Trophoblast cell (in vitro differentiated cells and primary cell): ENCODE results near the gene RNU6-9.

Experiments
- DNase-seq, 2 donors: peaks; one replicate each; pipeline ENCODE4 v3.0.0-alpha.2; 2016
- H2AFZ ChIP-seq: 2 replicates; pipeline ENCODE4 v1.6.1; 2013; ENCODE audit warnings: low read length, moderate library complexity, mild to moderate bottlenecking; ENCODE audit not compliant: insufficient read depth, poor library complexity
- H2AK5ac ChIP-seq: 2 replicates; pipeline ENCODE4 v1.6.1; 2013; ENCODE audit warnings: mild to moderate bottlenecking, low read length
- H2BK120ac ChIP-seq: 2 replicates; pipeline ENCODE4 v1.6.1; 2013; ENCODE audit warnings: low read length, mild to moderate bottlenecking, moderate library complexity; ENCODE audit not compliant: insufficient read depth, poor library complexity
- H2BK12ac ChIP-seq: 2 replicates; pipeline ENCODE4 v1.6.1; 2013; ENCODE audit warnings: mild to moderate bottlenecking, low read length, moderate library complexity
- H2BK5ac ChIP-seq: 2 replicates; pipeline ENCODE4 v1.6.1; 2013; ENCODE audit warnings: low read length, low read depth, moderate library complexity, mild to moderate bottlenecking; ENCODE audit not compliant: poor library complexity
- H3K14ac ChIP-seq: 2 replicates; pipeline ENCODE4 v1.6.1; 2013; ENCODE audit warnings: mild to moderate bottlenecking, low read length
- H3K18ac ChIP-seq: 2 replicates; pipeline ENCODE4 v1.6.1; 2013; ENCODE audit warnings: mild to moderate bottlenecking, low read length
- H3K23ac ChIP-seq: 2 replicates; pipeline ENCODE4 v1.6.1; 2013; ENCODE audit warnings: low read length
- H3K27ac ChIP-seq: 2 replicates; pipeline ENCODE4 v1.5.1; 2013; ENCODE audit warnings: low read depth, mild to moderate bottlenecking, inconsistent platforms, low read length, moderate library complexity
- H3K27me3 ChIP-seq: 2 replicates; pipeline ENCODE4 v1.6.1; 2013; ENCODE audit warnings: inconsistent platforms, mild to moderate bottlenecking, low read length, moderate library complexity; ENCODE audit not compliant: insufficient read depth
- H3K36me3 ChIP-seq, 2 experiments: 1 replicate in 1 of 2; 2 replicates in 1 of 2; pipeline ENCODE4 v1.6.1; 2013; ENCODE audit warnings: low read length in 2 of 2, mild to moderate bottlenecking in 2 of 2, moderate library complexity in 1 of 2; ENCODE audit not compliant: insufficient read depth in 2 of 2, control insufficient read depth in 1 of 2
- H3K4ac ChIP-seq: 2 replicates; pipeline ENCODE4 v1.6.1; 2013; ENCODE audit warnings: low read depth, mild to moderate bottlenecking, low read length, moderate library complexity
- H3K4me1 ChIP-seq, 2 experiments: 1 replicate in 1 of 2; 2 replicates in 1 of 2; pipeline ENCODE4 v1.6.1; 2013; ENCODE audit warnings: low read length in 2 of 2, mild to moderate bottlenecking in 2 of 2, moderate library complexity in 1 of 2; ENCODE audit not compliant: insufficient read depth in 2 of 2, control insufficient read depth in 1 of 2
- H3K4me2 ChIP-seq: 2 replicates; pipeline ENCODE4 v1.6.1; 2013; ENCODE audit warnings: inconsistent platforms, mild to moderate bottlenecking, low read length, moderate library complexity
- H3K4me3 ChIP-seq: 2 replicates; pipeline ENCODE4 v1.5.1; 2013; ENCODE audit warnings: mild to moderate bottlenecking, low read depth, low read length, inconsistent platforms
- H3K79me1 ChIP-seq: one replicate; pipeline ENCODE4 v1.6.1; 2013; ENCODE audit warnings: low read length
- H3K79me2 ChIP-seq: 2 replicates; pipeline ENCODE4 v1.6.1; 2013; ENCODE audit warnings: low read length, mild to moderate bottlenecking; ENCODE audit not compliant: control insufficient read depth, insufficient read depth, poor library complexity
- H3K9ac ChIP-seq: 2 replicates; pipeline ENCODE4 v1.6.1; 2013; ENCODE audit warnings: mild to moderate bottlenecking, low read length
- H3K9me3 ChIP-seq: 2 replicates; pipeline ENCODE4 v1.6.1; 2013; ENCODE audit warnings: low read depth, mild to moderate bottlenecking, control low read depth, inconsistent platforms, low read length; ENCODE audit not compliant: insufficient read depth
- H4K12ac ChIP-seq: 2 replicates; pipeline ENCODE4 v1.6.1; 2013; ENCODE audit warnings: low read depth, mild to moderate bottlenecking, low read length, moderate library complexity
- H4K8ac ChIP-seq: 2 replicates; pipeline ENCODE4 v1.6.1; 2013; ENCODE audit warnings: low read depth, mild to moderate bottlenecking, low read length, moderate library complexity
- H4K91ac ChIP-seq: one replicate; pipeline ENCODE4 v1.6.1; 2013; ENCODE audit warnings: low read depth, mild to moderate bottlenecking, low read length, moderate library complexity
- WGBS: extraction: QIAGEN DNeasy Blood & Tissue Kit; methylation state at CpG from one replicate; pipeline ENCODE4 v1.1.7; 2013; ENCODE audit warnings: missing lambda C conversion rate; ENCODE audit not compliant: insufficient read length, insufficient coverage; ENCODE audit errors: extremely low coverage; 5-methylcytosine and 5-hydroxymethylcytosine counted together

Gene RNU6-9

DNA sequence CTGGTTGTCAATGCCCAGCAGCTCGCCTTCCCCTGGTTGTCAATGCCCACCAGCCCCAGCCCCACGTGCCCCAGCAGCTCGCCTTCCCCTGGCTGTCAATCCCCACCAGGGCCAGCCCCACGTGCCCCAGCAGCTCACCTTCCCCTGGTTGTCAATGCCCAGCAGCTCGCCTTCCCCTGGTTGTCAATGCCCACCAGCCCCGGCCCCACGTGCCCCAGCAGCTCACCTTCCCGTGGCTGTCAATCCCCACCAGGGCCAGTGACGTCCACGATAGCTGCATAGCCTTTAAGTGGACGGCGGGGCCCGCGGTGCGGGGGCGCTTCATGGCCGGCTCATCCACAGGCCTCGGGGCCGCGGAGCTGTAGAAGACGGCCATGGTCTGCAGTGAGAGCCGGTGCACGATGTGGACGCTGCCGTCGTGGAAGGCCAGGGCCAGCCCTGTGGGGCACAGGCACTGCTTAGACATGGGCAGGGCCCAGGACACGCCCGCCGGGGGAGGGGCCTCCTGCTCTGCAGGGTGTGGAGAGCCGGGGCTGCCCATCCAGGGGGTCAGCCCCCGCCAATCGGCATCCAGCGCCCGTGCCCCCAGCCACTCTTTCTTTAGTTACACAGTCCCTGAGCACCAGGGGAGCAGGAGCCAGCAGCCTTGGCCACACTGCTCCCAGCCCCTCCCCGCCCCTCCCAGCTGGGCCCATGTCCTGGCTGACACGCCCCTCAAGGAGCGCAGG, 13.4 kb upstream of the RNU6-9 start:
- no peak overlapping the region for H4K91ac ChIP-seq
- no peak overlapping the region for H3K18ac ChIP-seq
- H3K9ac ChIP-seq: no peak overlapping the region
- peaks cover 8% of the 10 kb centered on the region for H3K79me1 ChIP-seq
- H3K4me3 ChIP-seq: no peak overlapping the region
- H2BK5ac ChIP-seq: no peak overlapping the region
- H3K4me1 ChIP-seq: peaks cover 17 to 18% of the 10 kb centered on the region in 2 experiments
- no peak overlapping the region for H4K12ac ChIP-seq
- no peaks in the 10 kb centered on the region for H3K27me3 ChIP-seq
- no peak overlapping the region for H3K4ac ChIP-seq
- H4K8ac ChIP-seq: no peak overlapping the region
- no peak overlapping the region for H2BK12ac ChIP-seq
- H3K79me2 ChIP-seq: peaks cover 2% of the 10 kb centered on the region
- H3K4me2 ChIP-seq: no peak overlapping the region
- H3K23ac ChIP-seq: no peak overlapping the region
- no peak overlapping the region for H3K14ac ChIP-seq
- H2BK120ac ChIP-seq: no peak overlapping the region
- no peak overlapping the region for H2AK5ac ChIP-seq
- DNase-seq: no peak
- H3K9me3 ChIP-seq: peaks cover 9% of the 10 kb centered on the region
- H3K27ac ChIP-seq: no peak overlapping the region
- H3K36me3 ChIP-seq: peaks cover 61 to 70% of the 10 kb centered on the region in 2 experiments
- H2AFZ ChIP-seq: no peak overlapping the region
- no CpG with 5 or more reads among the region's 37 CpGs for WGBS

DNA sequence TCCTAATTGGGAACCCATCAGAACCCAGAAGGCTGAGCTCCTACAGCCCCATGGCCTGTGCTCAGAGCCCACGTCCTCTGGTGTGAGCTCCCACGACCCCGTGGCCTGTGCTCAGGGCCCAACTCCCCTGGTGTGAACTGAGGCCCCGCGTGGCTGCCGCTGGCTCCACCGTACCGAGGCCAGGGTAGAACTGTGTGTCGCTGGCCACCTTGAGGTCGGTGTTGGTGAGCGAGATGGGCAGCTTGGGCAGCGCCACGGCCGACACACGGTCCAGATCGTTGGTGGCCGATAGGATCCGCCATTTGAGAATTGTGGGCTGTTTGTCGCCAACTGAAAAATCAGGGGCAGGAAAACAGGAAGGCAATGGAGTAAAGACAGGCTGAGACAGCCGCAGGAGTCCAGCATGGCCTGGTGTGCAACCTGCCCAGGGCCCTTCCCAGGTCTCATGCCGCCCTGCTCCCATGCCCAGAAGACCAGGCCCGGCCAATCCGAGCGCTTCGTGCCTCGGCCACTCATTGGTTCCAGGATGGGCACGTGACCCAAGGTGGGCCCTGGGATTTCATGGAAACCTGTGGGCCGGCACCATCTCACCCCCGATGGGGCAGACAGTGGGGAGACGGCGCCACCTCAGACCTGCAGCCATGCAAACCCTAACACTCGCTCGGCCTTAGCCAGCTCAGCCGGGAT, 11.8 kb upstream of the RNU6-9 start:
- H2BK12ac ChIP-seq: no peak overlapping the region
- H3K27me3 ChIP-seq: no peaks in the 10 kb centered on the region
- H4K91ac ChIP-seq: no peak overlapping the region
- DNase-seq: no peak
- peaks cover 21 to 27% of the 10 kb centered on the region in 2 experiments for H3K4me1 ChIP-seq
- H2AK5ac ChIP-seq: no peak overlapping the region
- H3K9ac ChIP-seq: no peak overlapping the region
- H2AFZ ChIP-seq: no peak overlapping the region
- no peak overlapping the region for H2BK5ac ChIP-seq
- H4K12ac ChIP-seq: no peak overlapping the region
- no peak overlapping the region for H3K4me2 ChIP-seq
- no peak overlapping the region for H3K4me3 ChIP-seq
- H3K18ac ChIP-seq: no peak overlapping the region
- peaks cover 8% of the 10 kb centered on the region for H3K79me1 ChIP-seq
- no peak overlapping the region for H3K14ac ChIP-seq
- H3K9me3 ChIP-seq: peaks cover 15% of the 10 kb centered on the region
- H3K36me3 ChIP-seq: peaks cover 62 to 71% of the 10 kb centered on the region in 2 experiments
- no peak overlapping the region for H3K4ac ChIP-seq
- peaks cover 2% of the 10 kb centered on the region for H3K79me2 ChIP-seq
- no peak overlapping the region for H2BK120ac ChIP-seq
- H3K27ac ChIP-seq: no peak overlapping the region
- H3K23ac ChIP-seq: no peak overlapping the region
- no CpG with 5 or more reads among the region's 34 CpGs for WGBS
- no peak overlapping the region for H4K8ac ChIP-seq

DNA sequence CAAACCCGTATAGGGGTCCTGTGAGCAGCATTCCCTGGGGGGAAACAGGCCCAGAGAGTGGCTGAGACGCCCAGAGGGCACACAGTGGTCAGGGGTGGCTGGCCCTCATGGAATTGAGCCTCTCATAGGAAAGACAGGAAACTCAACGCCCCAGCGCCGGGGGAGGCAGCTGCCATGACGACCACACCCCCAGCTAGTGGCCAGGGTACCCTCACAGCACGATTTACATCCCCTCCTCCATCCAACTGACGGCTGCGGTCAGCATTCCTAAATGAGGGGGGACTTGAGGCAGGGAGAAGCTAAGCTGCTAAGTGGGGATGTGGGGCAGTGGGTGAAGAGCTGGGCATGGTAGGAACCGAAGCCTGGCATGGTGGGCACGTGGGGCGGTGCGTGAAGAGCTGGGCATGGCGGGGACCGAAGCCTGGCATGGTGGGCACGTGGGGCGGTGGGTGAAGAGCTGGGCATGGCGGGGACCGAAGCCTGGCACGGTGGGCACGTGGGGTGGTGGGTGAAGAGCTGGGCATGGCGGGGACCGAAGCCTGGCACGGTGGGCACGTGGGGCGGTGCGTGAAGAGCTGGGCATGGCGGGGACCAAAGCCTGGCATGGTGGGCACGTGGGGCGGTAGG, 10.3 kb upstream of the RNU6-9 start:
- H3K36me3 ChIP-seq: peaks cover 54 to 62% of the 10 kb centered on the region in 2 experiments
- H3K4ac ChIP-seq: no peak overlapping the region
- no peak overlapping the region for H3K4me3 ChIP-seq
- H3K4me1 ChIP-seq: peaks cover 21 to 27% of the 10 kb centered on the region in 2 experiments
- H3K18ac ChIP-seq: no peak overlapping the region
- peaks cover 8% of the 10 kb centered on the region for H3K79me1 ChIP-seq
- no peak overlapping the region for H4K91ac ChIP-seq
- H3K4me2 ChIP-seq: no peak overlapping the region
- no peak overlapping the region for H4K8ac ChIP-seq
- no peak overlapping the region for H2BK120ac ChIP-seq
- H3K79me2 ChIP-seq: peaks cover 2% of the 10 kb centered on the region
- H3K27ac ChIP-seq: no peak overlapping the region
- no peak overlapping the region for H3K14ac ChIP-seq
- DNase-seq: peak; percentile 99
- H3K27me3 ChIP-seq: no peaks in the 10 kb centered on the region
- H3K9ac ChIP-seq: no peak overlapping the region
- H2AFZ ChIP-seq: no peak overlapping the region
- no peak overlapping the region for H2BK5ac ChIP-seq
- H4K12ac ChIP-seq: no peak overlapping the region
- peaks cover 15% of the 10 kb centered on the region for H3K9me3 ChIP-seq
- H2AK5ac ChIP-seq: no peak overlapping the region
- no peak overlapping the region for H2BK12ac ChIP-seq
- no peak overlapping the region for H3K23ac ChIP-seq
- WGBS: no CpG with 5 or more reads among the region's 30 CpGs

DNA sequence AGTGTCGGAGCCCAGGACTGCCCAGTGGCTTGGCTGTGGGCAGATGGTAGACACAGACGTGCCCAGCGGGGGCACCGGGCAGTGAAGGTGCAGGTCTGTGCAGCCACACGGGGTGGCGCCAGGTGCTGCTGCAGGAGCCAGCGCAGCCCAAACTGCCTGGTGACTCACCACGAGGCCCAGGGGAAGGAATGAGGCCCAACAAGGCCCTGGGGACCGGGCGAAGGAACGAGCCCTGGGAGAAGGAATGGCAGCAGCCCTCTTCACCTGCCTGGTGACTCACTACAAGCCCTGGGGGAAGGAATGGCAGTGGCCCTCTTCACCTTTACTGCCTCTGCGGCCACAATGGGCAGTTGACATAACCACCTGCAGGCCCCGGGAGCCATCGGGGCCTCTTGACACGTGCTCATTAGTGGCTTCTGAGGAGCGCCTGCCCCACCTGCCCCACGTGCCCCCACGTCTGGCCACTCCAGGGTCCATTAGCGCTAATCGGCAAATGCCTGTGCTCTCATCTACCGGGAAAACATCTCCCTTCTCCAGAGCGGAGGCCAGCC, 9.5 kb upstream of the RNU6-9 start:
- DNase-seq: peak; percentile 100
- Histone ChIP-seq H3K9ac (no peak overlapping the region), H4K91ac (no peak overlapping the region), H3K4me3 (no peak overlapping the region), H2BK120ac (no peak overlapping the region), H3K27ac (peak overlapping the region; percentile 1), H4K8ac (peak overlapping the region; percentile 19), H2BK12ac (peak overlapping the region; percentile 19), H3K79me1 (peaks cover 8% of the 10 kb centered on the region), H3K9me3 (peaks cover 15% of the 10 kb centered on the region), H3K18ac (no peak overlapping the region), H3K14ac (no peak overlapping the region), H3K23ac (no peak overlapping the region), H3K79me2 (peaks cover 2% of the 10 kb centered on the region), H2AFZ (no peak overlapping the region), H3K4ac (no peak overlapping the region), H3K4me2 (no peak overlapping the region), H4K12ac (no peak overlapping the region), H2BK5ac (no peak overlapping the region), H3K27me3 (no peaks in the 10 kb centered on the region), H2AK5ac (no peak overlapping the region), H3K36me3 (peaks cover 58 to 63% of the 10 kb centered on the region in 2 experiments), H3K4me1 (peaks cover 21 to 27% of the 10 kb centered on the region in 2 experiments)
- no CpG with 5 or more reads among the region's 22 CpGs for WGBS
